H1 (cell line): Measurements from ENCODE around the gene PMFBP1. TPM values are rescaled to one million over a fixed set of nuclear protein-coding genes. Genes with fewer than 3 reads are reported as not detected.

ENCODE experiments used
- GTF2F1 ChIP-seq: IDR thresholded peaks from 2 replicates; pipeline ENCODE4 v1.6.1; 2012; ENCODE audit warnings: low read depth, low read length, improper control_type of control experiment, borderline replicate concordance
- polyA plus RNA-seq, 7 experiments: library from polyadenylated mRNA; depleted of rRNA in 3 of 7; stranded (reverse) in 5 of 7; unstranded in 2 of 7; fragments of >200 nt in 5 of 7; fragments of 200-250 nt in 2 of 7; gene quantifications; 1 replicate in 5 of 7; 2 replicates in 1 of 7; 4 replicates in 1 of 7; pipeline versions ENCODE4 v1.2.1 to v1.2.3, GENCODE V29; 2011 to 2013; ENCODE audit warnings: missing spikeins in 2 of 7, mixed read lengths in 2 of 7
- total RNA-seq: library from RNA; stranded (reverse); fragmentation: NEBNext Ultra II Directional; extraction: Animal tissue kit (Norgen Biotek cat#: 25700); gene quantifications from 2 replicates; pipeline ENCODE4 v1.2.1, GENCODE V29; 2021

Gene PMFBP1
- total and polyA plus RNA-seq, 2 of the 8 experiments (the other 6 are each of a cell fraction or from before 2014, with no cell fraction given) = 0.32 to 1.6 TPM

- TF ChIP-seq GTF2F1 = no peak
Measured at GRCh38 chr16:72159386-72159785, 12.6 kb downstream of the PMFBP1 start (continued).
